ENCODE results near the gene TRIP11. TPM values are rescaled to one million over a fixed set of nuclear protein-coding genes. Genes with fewer than 3 reads are reported as not detected.

TRIP11 gene
- total and polyA plus RNA-seq, 2 experiments from 2014 or later = 24.9 to 52.2 TPM

- Histone ChIP-seq H3K9me2 (ENCODE audit: insufficient read depth) (no peaks in the 10 kb centered on the region), H3K27me3 (ENCODE audit: insufficient read depth) (no peaks in the 10 kb centered on the region), H3K36me3 (ENCODE audit: insufficient read depth) (peaks cover 3% of the 10 kb centered on the region; the same call in 1 of the 2 replicates), H3K79me2 (replicated peaks; ENCODE audit: insufficient read depth) (no peaks in the 10 kb centered on the region; the same call in 1 of the 2 replicates), H3K4me1 (ENCODE audit: insufficient read depth) (no peaks in the 10 kb centered on the region), H3K4me3 (no peak overlapping the region), H2AFZ (no peak overlapping the region), H4K20me1 (replicated peaks; ENCODE audit: insufficient read depth) (no peaks in the 10 kb centered on the region), H3K27ac (ENCODE audit: low read depth) (no peak overlapping the region), H3K4me2 (no peak overlapping the region), H3F3A (replicated peaks; ENCODE audit: low read depth) (no peaks in the 10 kb centered on the region)
- peaks cover 5% of the 10 kb centered on the region; the same call in 2 of the 3 replicates for H3K36me3 Mint-ChIP-seq (ENCODE audit: low read depth)
- H3K4me3 Mint-ChIP-seq = no peak overlapping the region
- no peaks in the 10 kb centered on the region for H3K27me3 Mint-ChIP-seq (ENCODE audit: insufficient read depth, low read depth, poor library complexity)
- no peak for DNase-seq (ENCODE audit: low spot score)
- H3K27ac Mint-ChIP-seq = no peak overlapping the region
- TF ChIP-seq, protein P1, sequence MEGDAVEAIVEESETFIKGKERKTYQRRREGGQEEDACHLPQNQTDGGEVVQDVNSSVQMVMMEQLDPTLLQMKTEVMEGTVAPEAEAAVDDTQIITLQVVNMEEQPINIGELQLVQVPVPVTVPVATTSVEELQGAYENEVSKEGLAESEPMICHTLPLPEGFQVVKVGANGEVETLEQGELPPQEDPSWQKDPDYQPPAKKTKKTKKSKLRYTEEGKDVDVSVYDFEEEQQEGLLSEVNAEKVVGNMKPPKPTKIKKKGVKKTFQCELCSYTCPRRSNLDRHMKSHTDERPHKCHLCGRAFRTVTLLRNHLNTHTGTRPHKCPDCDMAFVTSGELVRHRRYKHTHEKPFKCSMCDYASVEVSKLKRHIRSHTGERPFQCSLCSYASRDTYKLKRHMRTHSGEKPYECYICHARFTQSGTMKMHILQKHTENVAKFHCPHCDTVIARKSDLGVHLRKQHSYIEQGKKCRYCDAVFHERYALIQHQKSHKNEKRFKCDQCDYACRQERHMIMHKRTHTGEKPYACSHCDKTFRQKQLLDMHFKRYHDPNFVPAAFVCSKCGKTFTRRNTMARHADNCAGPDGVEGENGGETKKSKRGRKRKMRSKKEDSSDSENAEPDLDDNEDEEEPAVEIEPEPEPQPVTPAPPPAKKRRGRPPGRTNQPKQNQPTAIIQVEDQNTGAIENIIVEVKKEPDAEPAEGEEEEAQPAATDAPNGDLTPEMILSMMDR (conservative IDR thresholded peaks at IDR 0.05; ENCODE audit: low read depth in 2 of 2) = no peak
- TF ChIP-seq, protein P2, sequence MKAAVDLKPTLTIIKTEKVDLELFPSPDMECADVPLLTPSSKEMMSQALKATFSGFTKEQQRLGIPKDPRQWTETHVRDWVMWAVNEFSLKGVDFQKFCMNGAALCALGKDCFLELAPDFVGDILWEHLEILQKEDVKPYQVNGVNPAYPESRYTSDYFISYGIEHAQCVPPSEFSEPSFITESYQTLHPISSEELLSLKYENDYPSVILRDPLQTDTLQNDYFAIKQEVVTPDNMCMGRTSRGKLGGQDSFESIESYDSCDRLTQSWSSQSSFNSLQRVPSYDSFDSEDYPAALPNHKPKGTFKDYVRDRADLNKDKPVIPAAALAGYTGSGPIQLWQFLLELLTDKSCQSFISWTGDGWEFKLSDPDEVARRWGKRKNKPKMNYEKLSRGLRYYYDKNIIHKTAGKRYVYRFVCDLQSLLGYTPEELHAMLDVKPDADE (IDR thresholded peaks at IDR 0.05) = no peak
- TF ChIP-seq EZH2 (IDR thresholded peaks at IDR 0.05; ENCODE audit: low read depth, unreplicated experiment) (no peak), ZNF331 (CRISPR knock-in tag; IDR thresholded peaks at IDR 0.05; ENCODE audit: low read depth) (no peak), JUNB (IDR thresholded peaks at IDR 0.05; ENCODE audit: unreplicated experiment) (no peak)
- H3K4me1 Mint-ChIP-seq = no peaks in the 10 kb centered on the region
- no peaks in the 10 kb centered on the region for H3K9me3 Mint-ChIP-seq
- ATAC-seq = no peak
Observed at GRCh38 chr14:92022036-92022435, 17.8 kb downstream of the TRIP11 start.

GRCh38 chr14:92021523-92021922 lies 18.3 kb downstream of the TRIP11 start:
- no peaks in the 10 kb centered on the region for H3K27me3 ChIP-seq (ENCODE audit: insufficient read depth)
- H3K4me2 ChIP-seq = no peak overlapping the region
- Mint-ChIP-seq H3K4me1 (no peaks in the 10 kb centered on the region), H3K27ac (no peak overlapping the region), H3K27me3 (ENCODE audit: insufficient read depth, low read depth, poor library complexity) (no peaks in the 10 kb centered on the region), H3K9me3 (no peaks in the 10 kb centered on the region), H3K4me3 (no peak overlapping the region), H3K36me3 (ENCODE audit: low read depth) (peaks cover 3% of the 10 kb centered on the region; the same call in 2 of the 3 replicates)
- H2AFZ ChIP-seq = no peak overlapping the region
- H3K4me1 ChIP-seq (ENCODE audit: insufficient read depth) = no peaks in the 10 kb centered on the region
- H3K9me2 ChIP-seq (ENCODE audit: insufficient read depth) = no peaks in the 10 kb centered on the region
- peaks cover 3% of the 10 kb centered on the region; the same call in 1 of the 2 replicates for H3K36me3 ChIP-seq (ENCODE audit: insufficient read depth)
- H4K20me1 ChIP-seq (replicated peaks; ENCODE audit: insufficient read depth) = no peaks in the 10 kb centered on the region
- DNase-seq (ENCODE audit: low spot score) (no peak), ATAC-seq (no peak)
- H3F3A ChIP-seq (replicated peaks; ENCODE audit: low read depth) = no peaks in the 10 kb centered on the region
- no peak overlapping the region for H3K27ac ChIP-seq (ENCODE audit: low read depth)
- TF ChIP-seq POLR2AphosphoS5 (IDR thresholded peaks at IDR 0.05; ENCODE audit: low read depth) = no peak
- TF ChIP-seq, protein P1 (conservative IDR thresholded peaks at IDR 0.05; ENCODE audit: low read depth in 2 of 2) = no peak
- TF ChIP-seq ZNF331 (CRISPR knock-in tag; IDR thresholded peaks at IDR 0.05; ENCODE audit: low read depth) = no peak
- no peak for TF ChIP-seq REST (IDR thresholded peaks at IDR 0.05; ENCODE audit: unreplicated experiment)
- no peak overlapping the region for H3K4me3 ChIP-seq
- H3K79me2 ChIP-seq (replicated peaks; ENCODE audit: insufficient read depth) = no peaks in the 10 kb centered on the region; the same call in 1 of the 2 replicates

Data from GM23338 (cell line).